Natural killer cell treated with Interleukin-12 subunit alpha and Interleukin-12 subunit beta and Interleukin-15 and Interleukin-18, amount 100 ng/mL, for 72 hours (primary cell): ENCODE results near the gene ARID3C. TPM values are rescaled to one million over a fixed set of nuclear protein-coding genes. Genes with fewer than 3 reads are reported as not detected.
A peak's percentile ranks its signal among the peaks of the same experiment; 100 is the strongest.

ENCODE experiments used
- ATAC-seq, 2 donors: fragments of 150-1000 bp; cut with Tn5 transposase in 1 of 2; sonication (Bioruptor Pico), chemical (Tn5 transposase) in 1 of 2; 2 replicates each; pipeline ENCODE4 v1.10.0; 2021
- DNase-seq: peaks from one replicate; pipeline ENCODE4 v3.0.0; 2022; ENCODE audit warnings: low spot score
- H3K27ac Mint-ChIP-seq, 2 donors: 1 replicate in 1 of 2; 2 replicates in 1 of 2; pipeline ENCODE4 v1.8.0; 2022; ENCODE audit warnings: mixed read lengths in 2 of 2, mild to moderate bottlenecking in 1 of 2, moderate library complexity in 1 of 2
- H3K27me3 Mint-ChIP-seq, 2 donors: 1 replicate in 1 of 2; 2 replicates in 1 of 2; pipeline ENCODE4 v1.8.0; 2022; ENCODE audit warnings: mixed read lengths in 2 of 2
- H3K36me3 Mint-ChIP-seq: one replicate; pipeline ENCODE4 v1.8.0; 2022; ENCODE audit warnings: mixed read lengths
- H3K4me1 Mint-ChIP-seq, 2 donors: 1 replicate in 1 of 2; 2 replicates in 1 of 2; pipeline ENCODE4 v1.8.0; 2022; ENCODE audit warnings: low read depth in 2 of 2, mixed read lengths in 2 of 2, mild to moderate bottlenecking in 1 of 2
- H3K4me3 Mint-ChIP-seq: one replicate; pipeline ENCODE4 v1.8.0; 2022; ENCODE audit warnings: mixed read lengths
- H3K9me3 Mint-ChIP-seq: 2 replicates; pipeline ENCODE4 v1.8.0; 2022; ENCODE audit warnings: mixed read lengths
- total RNA-seq, 2 donors: library from RNA; stranded (reverse); gene quantifications; one replicate each; pipeline ENCODE4 v1.2.3, GENCODE V29; 2022

ARID3C gene
- total RNA-seq, 2 donors from 2014 or later: 0.31 TPM; not detected in 1

DNA sequence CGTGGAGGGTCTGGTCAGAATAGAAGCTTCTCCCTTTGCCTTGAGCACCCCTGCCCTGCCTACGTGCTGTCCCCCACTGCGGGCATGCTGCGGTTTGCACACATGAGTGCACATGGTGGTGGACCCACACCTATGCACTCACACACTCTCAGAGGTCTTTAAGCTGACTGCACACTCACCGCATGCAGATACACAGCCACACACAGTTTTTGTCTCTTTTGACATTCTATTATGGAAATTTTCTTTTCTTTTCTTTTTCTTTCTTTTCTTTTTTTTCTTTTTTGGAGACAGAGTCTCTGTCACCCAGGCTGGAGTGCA is 584 bp upstream of the ARID3C start:
- ATAC-seq: peak in 1 of 2 donors; percentile 10
- H3K4me3 Mint-ChIP-seq: peak overlapping the region; percentile 81
- no peak overlapping the region for H3K27ac Mint-ChIP-seq
- peaks cover 18 to 21% of the 10 kb centered on the region in 2 donors for H3K4me1 Mint-ChIP-seq
- no peaks in the 10 kb centered on the region for H3K9me3 Mint-ChIP-seq
- DNase-seq: no peak
- H3K36me3 Mint-ChIP-seq: peaks cover 7% of the 10 kb centered on the region
- peaks cover 38 to 46% of the 10 kb centered on the region in 2 donors for H3K27me3 Mint-ChIP-seq

DNA sequence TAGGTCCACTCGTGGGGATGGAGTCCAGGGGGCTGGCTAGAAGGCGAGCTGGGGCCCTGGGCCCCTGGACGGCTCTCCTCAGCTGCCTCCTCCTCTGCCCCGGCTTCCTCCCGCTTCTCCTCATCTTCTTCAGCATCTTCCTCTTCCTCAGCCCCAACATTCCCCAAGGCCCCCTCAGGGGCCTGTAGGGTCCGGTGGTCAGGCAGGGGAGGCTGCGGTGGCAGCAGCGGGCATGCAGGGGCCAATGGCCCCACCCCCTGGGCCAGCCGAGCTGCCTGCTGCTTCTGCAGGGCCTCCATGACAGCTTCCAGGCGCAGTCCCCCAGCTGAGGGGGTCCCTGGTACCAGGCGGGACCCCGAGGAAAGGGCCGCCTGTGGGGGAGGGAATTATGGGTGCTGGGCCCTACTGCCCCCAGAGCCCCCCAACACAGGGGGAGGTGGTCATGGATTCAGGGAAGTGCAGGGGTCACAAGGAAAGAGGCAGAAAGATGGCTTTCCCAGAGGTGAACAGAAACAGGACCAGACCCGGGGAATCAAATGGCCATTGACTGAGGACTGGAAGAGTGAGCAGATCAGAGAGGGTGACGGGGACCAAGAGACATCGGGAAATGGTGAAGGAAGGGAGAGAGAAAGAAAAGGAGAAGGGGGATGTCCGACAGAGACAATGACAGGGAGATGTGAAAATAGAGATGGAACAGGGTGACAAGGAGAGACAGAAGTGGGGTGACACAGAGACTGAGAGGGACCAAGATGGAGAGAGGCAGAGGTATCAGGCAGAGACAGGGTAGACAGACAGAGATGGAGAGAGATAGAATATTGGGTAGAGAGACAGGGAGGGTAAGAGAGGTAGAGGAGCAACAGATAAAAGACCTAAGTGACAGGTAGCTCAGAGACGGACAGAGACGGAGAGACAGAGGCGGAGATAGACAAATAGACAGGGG is 880 bp downstream of the ARID3C start:
- ATAC-seq: no peak
- Mint-ChIP-seq H3K27ac (no peak overlapping the region), H3K9me3 (no peaks in the 10 kb centered on the region), H3K4me3 (peak overlapping the region; percentile 95), H3K27me3 (peaks cover 44 to 52% of the 10 kb centered on the region in 2 donors), H3K4me1 (peaks cover 15 to 21% of the 10 kb centered on the region in 2 donors), H3K36me3 (peaks cover 7% of the 10 kb centered on the region)
- no peak for DNase-seq

- ATAC-seq (no peak), DNase-seq (no peak)
- H3K27me3 Mint-ChIP-seq: peaks cover 46 to 55% of the 10 kb centered on the region in 2 donors
- no peak overlapping the region for H3K4me3 Mint-ChIP-seq
- H3K4me1 Mint-ChIP-seq: peaks cover 26 to 28% of the 10 kb centered on the region in 2 donors
- H3K27ac Mint-ChIP-seq: no peak overlapping the region
- H3K36me3 Mint-ChIP-seq: peaks cover 7% of the 10 kb centered on the region
- no peaks in the 10 kb centered on the region for H3K9me3 Mint-ChIP-seq
Measured at GRCh38 chr9:34625186-34625486, 3.7 kb downstream of the ARID3C start.

GRCh38 chr9:34624475-34625185 is 4.2 kb downstream of the ARID3C start:
- peaks cover 7% of the 10 kb centered on the region for H3K36me3 Mint-ChIP-seq
- no peaks in the 10 kb centered on the region for H3K9me3 Mint-ChIP-seq
- H3K4me3 Mint-ChIP-seq: no peak overlapping the region
- peaks cover 42 to 50% of the 10 kb centered on the region in 2 donors for H3K27me3 Mint-ChIP-seq
- DNase-seq (no peak), ATAC-seq (no peak)
- H3K27ac Mint-ChIP-seq: no peak overlapping the region
- H3K4me1 Mint-ChIP-seq: peaks cover 31 to 32% of the 10 kb centered on the region in 2 donors

GRCh38 chr9:34623374-34624235 is 5.3 kb downstream of the ARID3C start:
- Mint-ChIP-seq H3K4me3 (no peak overlapping the region), H3K27ac (no peak overlapping the region), H3K36me3 (peaks cover 5% of the 10 kb centered on the region), H3K27me3 (peaks cover 36 to 40% of the 10 kb centered on the region in 2 donors), H3K4me1 (peaks cover 33% of the 10 kb centered on the region in 2 donors), H3K9me3 (no peaks in the 10 kb centered on the region)
- DNase-seq (no peak), ATAC-seq (no peak)

DNA sequence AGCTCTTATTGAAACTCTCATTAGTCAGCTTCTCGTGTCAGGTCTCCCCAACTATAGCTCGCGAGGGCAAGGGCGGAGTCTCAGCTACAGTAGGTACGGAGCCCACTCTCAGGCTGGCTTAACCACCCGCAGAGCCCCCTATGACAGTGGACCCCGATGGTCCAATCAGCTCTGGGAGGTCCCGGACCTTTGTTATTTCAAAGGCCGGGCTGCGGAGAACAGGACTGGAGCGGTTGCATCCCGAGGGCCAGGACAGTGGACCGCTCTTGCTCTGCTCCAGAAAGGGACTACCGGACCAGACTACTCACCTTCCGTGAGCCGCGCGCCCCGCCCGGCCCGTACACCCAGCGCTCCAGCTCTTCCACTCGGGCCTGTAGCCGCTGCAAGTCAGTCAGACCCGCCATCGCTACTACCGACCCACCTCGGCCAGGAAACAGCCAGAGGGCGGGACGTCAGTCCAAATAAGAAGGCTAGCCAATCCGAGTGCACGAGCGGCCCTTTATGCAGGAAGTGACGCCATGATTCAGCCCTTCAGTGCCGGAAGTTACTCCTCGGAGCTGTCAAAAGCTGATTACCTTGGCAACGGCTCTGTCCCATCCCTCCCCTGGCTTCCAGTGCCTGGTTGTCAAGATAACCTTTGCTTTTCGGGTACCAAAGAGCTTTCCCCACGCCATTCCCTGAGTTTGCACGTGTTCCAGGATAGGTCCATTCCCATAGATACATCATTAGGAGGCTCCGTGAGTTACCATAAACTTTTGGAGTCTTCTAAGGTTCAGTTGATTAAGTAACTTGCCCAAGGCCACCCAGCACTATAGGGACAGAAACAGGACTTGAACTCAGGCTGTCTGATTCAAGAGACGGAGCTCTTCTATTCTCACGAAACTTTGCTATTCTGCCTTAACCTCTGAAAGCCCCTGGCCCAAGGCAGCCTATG is 8.5 kb downstream of the ARID3C start, which contains the start of gene DCTN3:
TSS of gene DCTN3 (minus strand) at position 435 of the 934 bp plus-strand sequence. CDS start at position 404, 31 bp downstream.
- DNase-seq: peak; percentile 95
- peak; percentile 98 to 99 for ATAC-seq
- H3K9me3 Mint-ChIP-seq: no peaks in the 10 kb centered on the region
- H3K27ac Mint-ChIP-seq: peak within 1 kb of the TSS; percentile 85 to 97
- H3K36me3 Mint-ChIP-seq: peaks cover 8% of the 10 kb centered on the region
- H3K4me1 Mint-ChIP-seq: peaks cover 26% of the 10 kb centered on the region in 2 donors
- H3K4me3 Mint-ChIP-seq: peak within 1 kb of the TSS; percentile 99
- H3K27me3 Mint-ChIP-seq: peaks cover 17 to 19% of the 10 kb centered on the region in 2 donors

DNA sequence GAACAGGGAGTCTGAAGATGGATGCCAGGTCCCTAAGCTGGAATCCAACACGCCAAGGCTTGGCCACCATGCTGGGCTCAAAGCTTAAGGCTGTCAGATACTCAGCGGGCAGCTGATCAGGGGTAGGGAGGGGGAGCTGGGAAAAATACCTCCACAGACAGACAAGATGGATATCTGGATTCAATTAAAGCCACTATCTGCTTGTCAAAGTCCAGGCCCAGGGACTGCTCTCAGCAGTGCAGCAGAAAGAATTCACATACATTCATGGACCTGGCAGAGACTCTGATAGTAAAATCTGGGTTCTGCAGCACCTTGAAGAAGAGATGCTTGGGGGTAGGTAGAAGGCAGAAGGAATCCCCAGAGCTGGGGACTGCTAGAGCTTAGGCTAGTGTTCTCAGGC is 13.7 kb downstream of the ARID3C start:
- DNase-seq (no peak), ATAC-seq (no peak)
- no peak overlapping the region for H3K27ac Mint-ChIP-seq
- peaks cover 32 to 33% of the 10 kb centered on the region in 2 donors for H3K4me1 Mint-ChIP-seq
- H3K27me3 Mint-ChIP-seq: no peaks in the 10 kb centered on the region
- H3K36me3 Mint-ChIP-seq: peaks cover 8% of the 10 kb centered on the region
- no peaks in the 10 kb centered on the region for H3K9me3 Mint-ChIP-seq
- no peak overlapping the region for H3K4me3 Mint-ChIP-seq

DNA sequence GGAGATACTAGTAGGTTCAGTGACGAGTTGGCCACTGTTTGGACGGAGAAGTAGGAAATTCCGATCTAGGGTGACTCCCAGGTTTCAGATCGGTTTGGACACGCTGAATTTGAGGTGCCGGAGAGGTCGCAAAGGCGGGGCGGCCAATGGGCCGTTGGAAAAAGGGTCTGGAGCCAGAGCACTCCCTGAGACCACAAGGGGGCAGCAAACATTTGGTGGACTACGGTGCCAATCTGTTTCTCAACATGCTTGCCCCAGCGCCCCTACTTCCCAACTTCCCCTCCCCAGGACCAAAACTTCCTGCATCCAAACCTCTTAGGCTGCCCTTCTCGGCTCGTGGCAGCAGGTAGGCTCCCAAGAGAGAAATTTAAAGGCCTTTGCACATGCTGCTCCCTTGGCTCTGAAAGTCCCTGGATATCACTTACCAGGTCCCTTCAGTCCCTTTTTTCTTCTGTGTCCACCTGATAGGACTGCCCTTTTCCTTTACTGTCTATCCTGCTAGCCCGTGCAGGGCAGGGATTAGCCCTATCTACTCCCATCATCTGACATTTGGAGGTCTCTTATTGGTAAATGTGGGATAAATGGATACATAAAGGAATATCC is 16.0 kb downstream of the ARID3C start:
- peak; percentile 46 to 54 for ATAC-seq
- H3K9me3 Mint-ChIP-seq: no peaks in the 10 kb centered on the region

DNA sequence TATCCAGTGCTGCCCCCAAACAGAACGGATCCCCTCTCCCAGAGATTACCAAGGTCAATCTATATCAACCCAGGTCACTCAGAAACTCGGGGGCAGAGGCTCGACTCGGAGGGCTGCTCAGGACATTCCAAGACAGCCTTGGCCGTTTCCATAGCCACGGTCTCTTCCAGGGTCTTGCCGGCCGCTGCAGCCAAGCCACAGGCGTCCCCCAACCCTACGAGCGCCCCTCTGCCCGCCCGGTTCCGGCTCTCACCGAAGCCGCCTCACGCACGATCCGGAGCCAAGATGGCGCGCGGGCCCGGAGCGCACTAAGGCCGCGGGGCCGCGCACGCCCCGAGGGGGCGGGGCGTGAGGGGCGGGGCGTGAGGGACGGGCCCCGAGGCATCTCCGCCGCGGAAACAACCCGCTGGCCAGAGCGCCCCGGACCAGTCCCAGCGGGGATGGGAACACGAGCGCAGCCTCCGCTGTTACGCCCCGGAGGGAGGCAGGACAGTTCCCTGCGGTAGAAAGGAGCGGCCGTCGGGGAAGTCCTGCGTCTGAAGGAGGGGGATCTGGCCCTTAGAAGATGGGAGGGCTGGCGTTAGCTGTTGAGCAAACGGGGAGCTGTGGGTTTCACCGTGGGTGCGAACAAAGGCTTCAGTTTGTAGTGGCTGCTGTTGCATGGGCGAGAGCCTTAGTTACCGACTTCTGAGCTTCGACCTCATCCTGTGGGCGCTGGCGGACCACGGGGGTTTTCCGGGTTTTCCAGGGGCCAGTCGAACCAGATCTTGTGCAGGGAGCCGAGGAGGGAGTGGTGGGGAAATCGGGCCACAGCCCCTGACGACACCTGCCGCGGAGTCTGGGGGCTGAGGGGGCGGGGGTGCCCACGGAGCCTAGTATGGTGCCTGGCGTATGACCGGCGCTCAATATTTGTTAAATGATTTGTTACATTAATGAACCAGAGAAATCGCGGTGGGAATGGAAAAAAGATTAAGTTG is 16.8 kb downstream of the ARID3C start, which contains the start of gene RPP25L:
TSS of gene RPP25L (minus strand) at position 287 of the 977 bp plus-strand sequence. CDS start 801 bp downstream, outside the sequence.
- H3K4me3 Mint-ChIP-seq: peak within 1 kb of the TSS; percentile 95
- peaks cover 8% of the 10 kb centered on the region for H3K36me3 Mint-ChIP-seq
- no peaks in the 10 kb centered on the region for H3K9me3 Mint-ChIP-seq
- peaks cover 19% of the 10 kb centered on the region in 2 donors for H3K4me1 Mint-ChIP-seq
- H3K27ac Mint-ChIP-seq: peak within 1 kb of the TSS; percentile 93 to 95
- ATAC-seq (peak; percentile 95 to 97), DNase-seq (peak; percentile 95)
- H3K27me3 Mint-ChIP-seq: no peaks in the 10 kb centered on the region

More for the DNA sequence above, 16.0 kb downstream of the ARID3C start:
- DNase-seq: peak; percentile 83
- Mint-ChIP-seq H3K4me1 (peaks cover 19% of the 10 kb centered on the region in 2 donors), H3K27ac (peak overlapping the region; percentile 93 to 95), H3K4me3 (peak overlapping the region; percentile 95), H3K27me3 (no peaks in the 10 kb centered on the region), H3K36me3 (peaks cover 8% of the 10 kb centered on the region)

- Mint-ChIP-seq H3K4me1 (peaks cover 19% of the 10 kb centered on the region in 2 donors), H3K4me3 (peak overlapping the region; percentile 95), H3K9me3 (no peaks in the 10 kb centered on the region), H3K36me3 (peaks cover 3% of the 10 kb centered on the region), H3K27me3 (no peaks in the 10 kb centered on the region), H3K27ac (peak overlapping the region; percentile 93 to 95)
- no peak for DNase-seq
- ATAC-seq: peak in 1 of 2 donors; percentile 1
Measured at GRCh38 chr9:34611251-34611810, 17.5 kb downstream of the ARID3C start.
